ENCODE measurements around the gene IFI27L2.

IFI27L2 gene

DNA sequence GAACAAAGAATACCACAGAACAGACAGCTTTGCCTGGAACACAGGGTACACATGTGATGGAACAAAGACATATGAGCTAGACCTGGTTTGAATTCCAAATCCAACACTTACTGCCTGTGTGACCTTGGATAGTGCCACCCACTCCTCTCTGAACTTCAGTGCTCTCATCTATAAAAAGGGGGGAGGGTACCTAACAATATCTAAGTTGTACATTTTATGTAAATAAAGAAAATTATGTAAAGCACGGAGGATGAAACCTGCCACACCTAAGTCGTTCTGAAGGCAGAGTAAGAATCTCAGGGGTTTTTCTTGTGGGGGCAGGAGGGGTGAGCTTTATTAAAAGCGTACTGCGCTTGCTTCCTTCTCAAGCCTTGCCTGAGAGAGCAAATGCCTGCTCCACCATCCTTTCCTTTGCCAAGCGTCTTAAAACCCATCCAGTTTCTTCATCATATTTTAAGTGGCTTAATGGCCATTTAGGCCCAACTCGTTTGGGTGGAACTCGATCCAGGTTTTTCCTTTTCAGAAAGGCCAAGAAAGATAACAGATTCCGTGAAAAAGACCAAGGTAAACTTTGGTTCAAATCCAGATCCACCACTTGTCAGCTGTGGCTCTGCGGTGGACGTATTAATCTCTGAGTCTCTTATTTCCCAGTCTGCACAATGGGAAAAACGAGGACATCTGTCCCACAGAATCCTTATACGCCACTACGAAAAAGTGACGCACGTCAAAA, 49.3 kb downstream of the IFI27L2 start:
- Histone ChIP-seq H3K4me1 (ENCODE audit: control insufficient read depth, insufficient read depth, low read length) (peaks cover 13% of the 10 kb centered on the region; the same call in 1 of the 2 replicates), H3K9me3 (ENCODE audit: control insufficient read depth, insufficient read depth, low read depth, low read length) (peaks cover 19% of the 10 kb centered on the region; the same call in 1 of the 2 replicates), H3K4me3 (ENCODE audit: low read depth, low read length) (peak overlapping the region; percentile 74), H3K27ac (ENCODE audit: low read depth, low read length) (peak overlapping the region; percentile 35; the same call in 1 of the 2 replicates), H3K9ac (ENCODE audit: low read length) (peak overlapping the region; percentile 92), H3K36me3 (ENCODE audit: control insufficient read depth, insufficient read depth, low read length) (peaks cover 37% of the 10 kb centered on the region), H3K27me3 (ENCODE audit: control insufficient read depth, insufficient read depth, low read length) (no peaks in the 10 kb centered on the region)

DNA sequence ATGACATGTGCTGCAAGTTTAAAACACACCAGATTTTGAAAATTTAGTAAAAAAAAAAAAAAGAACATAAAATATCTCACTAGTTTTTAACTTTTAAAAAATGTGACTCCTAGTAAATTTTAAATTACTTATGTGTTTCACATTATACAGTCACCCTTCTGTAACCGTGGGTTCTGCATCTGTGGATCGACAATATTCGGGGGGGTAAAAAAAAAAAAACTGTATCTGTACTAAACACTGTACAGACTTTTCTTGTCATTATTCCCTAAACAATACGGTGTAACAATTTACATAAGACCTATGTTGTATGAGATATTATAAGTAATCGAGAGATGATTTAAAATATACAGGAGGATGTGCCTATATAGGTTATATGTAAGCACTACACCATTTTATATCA, 51.6 kb downstream of the IFI27L2 start:
- Histone ChIP-seq H3K4me3 (ENCODE audit: low read depth, low read length) (no peak overlapping the region), H3K9ac (ENCODE audit: low read length) (no peak overlapping the region), H3K36me3 (ENCODE audit: control insufficient read depth, insufficient read depth, low read length) (peaks cover 40% of the 10 kb centered on the region), H3K27me3 (ENCODE audit: control insufficient read depth, insufficient read depth, low read length) (no peaks in the 10 kb centered on the region), H3K4me1 (ENCODE audit: control insufficient read depth, insufficient read depth, low read length) (peaks cover 13% of the 10 kb centered on the region; the same call in 1 of the 2 replicates), H3K27ac (ENCODE audit: low read depth, low read length) (no peak overlapping the region), H3K9me3 (ENCODE audit: control insufficient read depth, insufficient read depth, low read depth, low read length) (peaks cover 26% of the 10 kb centered on the region)
